NCI-H128 (cell line): ENCODE measurements around the gene CCN5.

Experiments used
- DNase-seq: peaks from one replicate; lab custom pipeline; 2025; ENCODE audit not compliant: unreplicated experiment; lab: John Stamatoyannopoulos, UW

CCN5 gene

DNA sequence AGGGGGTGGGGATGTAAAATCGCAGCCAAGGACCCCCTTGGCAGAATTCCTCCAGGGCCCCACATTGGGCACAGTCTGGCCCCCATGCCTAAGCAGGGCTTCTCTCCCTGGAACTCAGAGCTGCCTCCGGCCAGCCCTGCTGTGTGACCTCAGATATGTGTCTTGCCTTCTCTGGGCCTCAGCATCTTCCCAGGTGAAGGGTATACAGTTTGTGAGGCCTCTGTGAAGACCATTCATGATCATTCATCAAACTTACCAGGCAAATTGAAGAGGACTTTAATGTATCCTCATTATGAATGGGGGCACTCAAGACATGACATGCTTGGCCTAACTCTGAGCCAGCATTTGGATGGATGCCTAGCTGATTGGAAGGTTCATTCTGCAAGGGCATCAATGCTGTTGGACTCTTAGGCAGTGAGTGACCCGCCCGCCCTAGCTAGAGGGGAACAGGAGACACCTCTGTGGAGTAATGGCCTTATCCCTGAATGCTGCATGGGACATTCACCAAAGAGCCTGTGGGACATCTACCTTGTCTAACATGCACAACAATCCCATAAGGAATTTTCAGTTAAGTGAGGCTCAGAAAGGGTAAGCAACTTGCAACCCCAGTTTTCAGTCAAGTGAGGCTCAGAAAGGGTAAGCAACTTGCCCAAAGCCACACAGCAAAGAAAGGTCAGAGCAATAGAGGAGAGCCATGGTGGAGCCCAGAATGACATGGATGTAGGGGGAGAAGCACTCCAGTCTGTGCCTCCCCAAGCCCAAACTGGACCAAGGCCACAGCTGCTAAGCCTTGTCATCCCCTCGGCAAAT lies 535 bp downstream of the CCN5 start:
- no peak for DNase-seq

GRCh38 chr20:44716309-44717106 lies 1.3 kb downstream of the CCN5 start:
- DNase-seq, result no peak

DNA sequence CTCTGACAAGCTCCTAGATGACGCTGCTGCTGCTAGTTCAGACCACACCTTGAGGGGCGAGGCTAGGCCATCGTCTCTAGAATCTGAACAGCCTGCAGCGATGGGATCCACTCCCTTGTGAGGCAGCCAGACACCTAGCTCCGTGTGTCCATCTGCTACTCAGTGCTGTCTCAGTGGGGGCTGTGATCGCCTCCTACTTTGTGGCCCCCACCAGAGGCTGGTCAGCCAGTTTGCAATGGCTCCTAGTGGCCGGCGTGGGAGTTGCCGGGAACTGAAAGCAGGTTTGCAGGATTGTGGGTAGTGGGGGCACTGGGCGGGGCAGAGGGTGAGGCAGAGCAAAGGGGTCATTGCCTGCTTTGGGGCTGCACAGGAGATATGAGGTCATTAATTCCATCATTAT lies 2.8 kb downstream of the CCN5 start:
- DNase-seq, result no peak

GRCh38 chr20:44719841-44720240 lies 4.7 kb downstream of the CCN5 start:
- no peak for DNase-seq

GRCh38 chr20:44720621-44720996 lies 5.4 kb downstream of the CCN5 start:
- no peak for DNase-seq

GRCh38 chr20:44720997-44721784 lies 6.0 kb downstream of the CCN5 start:
- DNase-seq, result no peak

GRCh38 chr20:44721785-44722054 lies 6.6 kb downstream of the CCN5 start:
- DNase-seq, result no peak

DNA sequence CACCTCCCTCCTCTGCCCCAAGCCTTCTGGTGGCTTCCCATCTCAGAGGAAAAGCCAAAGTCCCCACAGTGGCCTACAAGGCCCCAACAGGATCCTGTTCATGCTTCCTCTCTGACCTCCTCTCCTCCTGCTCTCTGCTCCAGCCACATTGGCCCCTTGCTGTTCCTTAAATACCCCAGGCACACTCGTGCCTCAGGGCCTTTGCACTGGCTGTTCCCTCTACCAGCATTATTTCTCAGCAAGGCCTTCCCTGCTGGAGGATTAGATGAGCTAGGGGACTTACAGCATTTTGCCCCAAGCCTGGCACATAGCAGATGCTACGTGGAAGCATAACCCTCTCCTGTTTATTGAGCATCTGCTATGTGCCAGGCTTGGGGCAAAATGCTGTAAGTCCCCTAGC lies 7.8 kb downstream of the CCN5 start:
- no peak for DNase-seq

DNA sequence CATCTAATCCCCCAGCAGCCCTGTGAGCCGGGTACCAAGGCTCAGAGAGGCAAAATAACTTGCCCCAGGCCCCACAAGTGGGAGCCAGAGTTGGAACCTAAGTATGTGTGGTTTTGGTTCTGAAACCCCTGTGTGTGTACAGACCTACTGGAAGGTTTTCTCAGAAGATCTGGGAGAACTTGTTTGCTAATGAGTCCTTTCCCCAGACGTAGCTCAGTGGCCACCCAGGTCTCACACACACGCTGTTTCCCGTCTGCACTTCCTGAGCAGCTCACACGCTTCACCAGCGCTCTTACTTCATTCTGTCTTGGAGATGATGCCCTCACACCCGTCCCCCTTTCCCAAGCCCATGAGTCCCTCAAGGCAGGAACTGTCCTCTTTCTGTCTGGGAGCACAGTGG lies 8.2 kb downstream of the CCN5 start:
- DNase-seq, result no peak

- no peak for DNase-seq
Measured at GRCh38 chr20:44723798-44724362, 8.7 kb downstream of the CCN5 start.

- DNase-seq, result no peak
Measured at GRCh38 chr20:44724423-44725091, 9.4 kb downstream of the CCN5 start.

GRCh38 chr20:44725837-44726236 lies 10.7 kb downstream of the CCN5 start:
- no peak for DNase-seq

DNA sequence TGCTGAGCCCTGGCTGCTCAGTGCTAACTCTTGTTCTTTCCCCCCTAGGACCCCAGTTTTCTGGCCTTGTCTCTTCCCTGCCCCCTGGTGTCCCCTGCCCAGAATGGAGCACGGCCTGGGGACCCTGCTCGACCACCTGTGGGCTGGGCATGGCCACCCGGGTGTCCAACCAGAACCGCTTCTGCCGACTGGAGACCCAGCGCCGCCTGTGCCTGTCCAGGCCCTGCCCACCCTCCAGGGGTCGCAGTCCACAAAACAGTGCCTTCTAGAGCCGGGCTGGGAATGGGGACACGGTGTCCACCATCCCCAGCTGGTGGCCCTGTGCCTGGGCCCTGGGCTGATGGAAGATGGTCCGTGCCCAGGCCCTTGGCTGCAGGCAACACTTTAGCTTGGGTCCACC lies 11.9 kb downstream of the CCN5 start:
- no peak for DNase-seq

- DNase-seq, result no peak
Measured at GRCh38 chr20:44727651-44728050, 12.5 kb downstream of the CCN5 start.

DNA sequence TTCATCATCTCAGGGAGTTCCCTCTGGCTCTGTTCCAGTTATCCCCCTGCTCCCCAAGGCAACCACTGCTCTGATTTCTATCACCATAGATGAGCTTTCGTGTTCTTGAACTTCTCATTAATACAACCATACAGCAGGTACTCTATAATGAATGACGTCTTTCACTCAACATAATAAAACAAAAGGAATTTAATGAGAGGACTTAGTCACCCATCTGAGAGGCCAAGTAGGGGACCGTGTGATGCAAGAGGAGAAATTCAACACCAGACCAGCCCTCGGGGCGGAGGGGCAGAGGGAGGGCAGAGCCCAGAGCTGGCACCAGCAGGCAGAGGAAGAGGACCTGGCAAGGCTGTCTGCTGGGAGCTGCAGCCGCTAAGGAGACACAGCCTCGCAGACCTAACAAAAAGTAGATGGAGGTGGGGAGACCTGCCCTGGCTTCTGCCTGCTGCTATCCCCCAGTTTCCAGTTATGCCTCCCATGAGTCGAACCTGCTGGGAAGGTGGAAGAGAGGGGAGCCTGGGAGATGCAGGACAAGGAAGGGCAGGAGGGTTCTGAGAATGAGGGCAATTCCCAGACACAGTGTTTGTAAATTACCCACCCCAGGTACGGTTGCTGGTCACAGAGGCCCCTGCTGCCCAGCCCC lies 13.8 kb downstream of the CCN5 start:
- DNase-seq, result peak; percentile 71

- DNase-seq, result no peak
Measured at GRCh38 chr20:44730441-44730840, 15.3 kb downstream of the CCN5 start.

GRCh38 chr20:44731657-44732056 lies 16.5 kb downstream of the CCN5 start:
- DNase-seq, result no peak

DNA sequence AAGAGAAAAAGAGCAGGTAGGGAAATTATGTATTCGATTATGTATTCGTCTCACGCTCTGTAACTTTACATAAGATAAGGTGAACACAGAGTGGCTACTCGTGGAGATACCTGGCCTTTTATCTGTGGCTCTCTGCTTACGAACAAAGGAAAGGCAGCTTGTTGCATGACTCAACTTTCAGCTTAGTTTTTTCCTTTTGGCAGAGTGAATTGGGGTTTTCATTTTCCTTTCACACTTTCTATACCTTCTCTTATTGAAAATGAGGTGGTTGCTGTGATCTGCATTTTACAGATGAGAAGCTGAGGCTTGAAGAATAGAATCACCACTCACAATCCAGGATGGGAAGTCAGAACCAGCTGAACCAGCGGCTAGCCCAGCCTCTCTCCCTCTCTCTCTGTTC lies 17.2 kb downstream of the CCN5 start:
- DNase-seq, result no peak

GRCh38 chr20:44733341-44734069 lies 18.3 kb downstream of the CCN5 start:
- DNase-seq, result peak; percentile 13

GRCh38 chr20:44734938-44735337 lies 19.8 kb downstream of the CCN5 start:
- DNase-seq, result no peak
